ENCODE data around the gene FARP1.

FARP1 gene

DNA sequence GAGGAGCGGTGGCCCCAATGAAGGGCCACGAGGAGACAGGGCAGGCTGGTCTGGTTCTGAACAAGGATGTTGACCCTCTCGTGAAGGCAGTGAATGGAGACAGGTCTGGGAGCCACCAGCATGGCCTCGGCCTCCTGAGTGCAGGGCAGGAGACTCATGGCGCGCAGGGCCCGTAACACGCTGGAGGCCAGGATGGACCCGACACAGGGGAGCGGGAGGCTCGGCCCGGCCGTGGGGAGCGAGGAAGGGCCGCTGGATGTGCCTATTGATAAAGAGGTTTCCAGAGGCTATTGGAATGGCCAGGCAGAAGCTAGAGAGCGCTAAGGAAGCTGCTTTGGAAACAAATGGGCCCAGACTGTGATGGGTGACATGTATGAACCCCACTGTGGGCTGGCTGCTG, 301.5 kb downstream of the FARP1 start:
- DNase-seq (ENCODE audit: low spot score): no peak
- H3K27ac ChIP-seq: peak overlapping the region; percentile 63; the same call in 1 of the 2 replicates
- ChIA-PET POLR2A (ENCODE audit: low non-redundant PET) (no interaction called here), CTCF (interaction anchor here (0.6 to 1.9 kb wide), 4 partner anchors 34 to 393 kb away, joined by 3 to 9 read pairs (median 3); no protein-coding TSS in a partner anchor)
- TF ChIP-seq, protein P1, sequence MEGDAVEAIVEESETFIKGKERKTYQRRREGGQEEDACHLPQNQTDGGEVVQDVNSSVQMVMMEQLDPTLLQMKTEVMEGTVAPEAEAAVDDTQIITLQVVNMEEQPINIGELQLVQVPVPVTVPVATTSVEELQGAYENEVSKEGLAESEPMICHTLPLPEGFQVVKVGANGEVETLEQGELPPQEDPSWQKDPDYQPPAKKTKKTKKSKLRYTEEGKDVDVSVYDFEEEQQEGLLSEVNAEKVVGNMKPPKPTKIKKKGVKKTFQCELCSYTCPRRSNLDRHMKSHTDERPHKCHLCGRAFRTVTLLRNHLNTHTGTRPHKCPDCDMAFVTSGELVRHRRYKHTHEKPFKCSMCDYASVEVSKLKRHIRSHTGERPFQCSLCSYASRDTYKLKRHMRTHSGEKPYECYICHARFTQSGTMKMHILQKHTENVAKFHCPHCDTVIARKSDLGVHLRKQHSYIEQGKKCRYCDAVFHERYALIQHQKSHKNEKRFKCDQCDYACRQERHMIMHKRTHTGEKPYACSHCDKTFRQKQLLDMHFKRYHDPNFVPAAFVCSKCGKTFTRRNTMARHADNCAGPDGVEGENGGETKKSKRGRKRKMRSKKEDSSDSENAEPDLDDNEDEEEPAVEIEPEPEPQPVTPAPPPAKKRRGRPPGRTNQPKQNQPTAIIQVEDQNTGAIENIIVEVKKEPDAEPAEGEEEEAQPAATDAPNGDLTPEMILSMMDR (conservative IDR thresholded peaks at IDR 0.05; ENCODE audit: low read depth): no peak

DNA sequence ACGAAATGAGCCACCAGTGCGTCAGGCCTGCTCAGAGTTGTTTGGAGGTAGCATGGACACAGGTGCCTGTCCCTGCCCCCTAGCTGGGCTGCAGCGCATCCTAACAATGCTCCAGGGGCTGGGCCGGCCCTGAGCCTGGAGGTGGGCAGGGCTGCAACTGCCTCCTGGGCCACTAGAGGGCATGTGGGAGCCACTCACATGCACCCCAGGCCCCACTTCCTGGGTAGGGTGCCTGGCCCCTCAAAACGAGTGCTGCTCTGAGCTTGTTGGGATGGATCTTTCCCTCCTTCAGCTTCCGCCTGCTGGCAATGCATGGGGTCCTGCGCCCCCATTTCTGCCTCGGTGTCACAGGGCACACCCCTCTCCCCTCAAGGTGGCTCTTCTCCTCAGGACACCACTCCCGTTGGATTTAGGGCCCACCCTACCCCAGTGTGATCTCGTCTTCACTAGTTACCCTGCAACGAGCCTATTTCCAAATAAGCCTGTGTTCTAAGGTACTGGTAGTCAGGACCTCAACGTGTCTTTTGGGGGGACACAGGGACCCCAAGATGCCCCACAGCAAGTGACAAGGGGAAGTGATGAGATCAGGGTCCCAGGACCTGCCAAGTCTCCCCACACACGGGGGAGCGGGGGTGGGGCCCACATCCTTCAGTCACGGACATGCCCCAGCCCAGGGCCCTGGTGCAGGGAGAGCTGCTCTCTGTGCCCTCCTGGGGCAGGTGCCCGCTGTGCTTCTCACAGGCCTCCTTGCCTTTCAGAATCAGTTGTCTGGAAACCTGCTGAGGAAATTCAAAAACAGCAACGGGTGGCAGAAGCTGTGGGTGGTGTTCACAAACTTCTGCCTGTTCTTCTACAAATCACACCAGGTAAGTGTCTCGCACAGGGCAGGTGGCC, 302.7 kb downstream of the FARP1 start:
- CTCF ChIA-PET: interaction anchor here (0.5 to 2.2 kb wide), 18 partner anchors 10 to 393 kb away, joined by 3 to 16 read pairs (median 4); no protein-coding TSS in a partner anchor
- DNase-seq (ENCODE audit: low spot score): peak; percentile 83
- POLR2A ChIA-PET (ENCODE audit: low non-redundant PET): interaction anchor here (0.5 kb wide), 1 partner anchor 196 kb away, joined by 6 read pairs; no protein-coding TSS in a partner anchor
- TF ChIP-seq, protein P1 (conservative IDR thresholded peaks at IDR 0.05; ENCODE audit: low read depth): peak; percentile 95
- H3K27ac ChIP-seq: peak overlapping the region; percentile 61

DNA sequence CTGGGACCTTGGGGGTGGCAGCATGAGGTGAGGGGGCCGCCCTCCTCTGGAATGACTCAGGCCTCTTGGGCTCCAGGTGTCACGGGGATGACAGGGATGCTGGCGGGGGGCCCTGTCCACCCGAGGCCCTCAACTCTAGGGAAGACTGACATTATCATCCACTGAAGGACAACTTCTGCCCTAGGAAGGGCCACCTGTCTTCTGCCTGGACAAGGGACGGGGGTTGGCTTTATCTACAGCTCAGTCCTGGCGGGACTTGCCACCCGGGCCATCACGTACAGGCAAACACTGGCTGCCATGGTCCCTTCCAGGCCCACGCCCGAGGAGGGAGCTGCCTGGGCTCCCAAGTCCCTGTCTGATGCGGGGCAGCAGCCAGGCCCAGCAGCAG, 303.3 kb downstream of the FARP1 start:
- TF ChIP-seq, protein P1 (conservative IDR thresholded peaks at IDR 0.05; ENCODE audit: low read depth): no peak
- CTCF ChIA-PET: interaction anchor here (0.6 to 2.2 kb wide), 8 partner anchors 9 to 227 kb away, joined by 4 to 16 read pairs (median 8); no protein-coding TSS in a partner anchor
- POLR2A ChIA-PET (ENCODE audit: low non-redundant PET): interaction anchor here (0.5 kb wide), 1 partner anchor 195 kb away, joined by 6 read pairs; no protein-coding TSS in a partner anchor

DNA sequence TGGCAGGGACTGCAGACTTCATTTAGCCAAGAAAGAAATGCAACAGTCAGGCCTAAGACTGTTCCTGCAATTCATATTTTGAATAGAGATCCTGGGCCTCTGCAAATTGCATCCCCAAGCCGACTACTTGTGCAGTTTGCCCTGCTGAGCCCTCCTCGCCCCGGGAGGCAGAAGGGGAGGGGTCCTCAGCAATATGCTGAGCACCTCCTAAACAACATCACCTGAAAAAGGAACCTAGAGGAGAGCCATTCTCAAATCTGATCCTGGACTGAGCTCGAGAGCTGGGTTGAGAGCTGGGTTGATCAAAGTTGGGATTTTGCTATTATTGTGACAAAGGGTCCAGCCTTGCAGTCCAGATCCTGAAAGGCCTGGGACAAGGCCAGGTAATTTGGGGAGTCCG, 304.2 kb downstream of the FARP1 start:
- CTCF ChIA-PET: interaction anchor here (0.6 to 1.0 kb wide), 5 partner anchors 28 to 253 kb away, joined by 3 to 9 read pairs (median 3); no protein-coding TSS in a partner anchor
- DNase-seq (ENCODE audit: low spot score): no peak
- H3K27ac ChIP-seq: peak overlapping the region; percentile 61
- TF ChIP-seq, protein P1 (conservative IDR thresholded peaks at IDR 0.05; ENCODE audit: low read depth): no peak
- POLR2A ChIA-PET (ENCODE audit: low non-redundant PET): no interaction called here

More for the DNA sequence above, 303.3 kb downstream of the FARP1 start:
- peak overlapping the region; percentile 61 for H3K27ac ChIP-seq
- DNase-seq (ENCODE audit: low spot score): no peak

DNA sequence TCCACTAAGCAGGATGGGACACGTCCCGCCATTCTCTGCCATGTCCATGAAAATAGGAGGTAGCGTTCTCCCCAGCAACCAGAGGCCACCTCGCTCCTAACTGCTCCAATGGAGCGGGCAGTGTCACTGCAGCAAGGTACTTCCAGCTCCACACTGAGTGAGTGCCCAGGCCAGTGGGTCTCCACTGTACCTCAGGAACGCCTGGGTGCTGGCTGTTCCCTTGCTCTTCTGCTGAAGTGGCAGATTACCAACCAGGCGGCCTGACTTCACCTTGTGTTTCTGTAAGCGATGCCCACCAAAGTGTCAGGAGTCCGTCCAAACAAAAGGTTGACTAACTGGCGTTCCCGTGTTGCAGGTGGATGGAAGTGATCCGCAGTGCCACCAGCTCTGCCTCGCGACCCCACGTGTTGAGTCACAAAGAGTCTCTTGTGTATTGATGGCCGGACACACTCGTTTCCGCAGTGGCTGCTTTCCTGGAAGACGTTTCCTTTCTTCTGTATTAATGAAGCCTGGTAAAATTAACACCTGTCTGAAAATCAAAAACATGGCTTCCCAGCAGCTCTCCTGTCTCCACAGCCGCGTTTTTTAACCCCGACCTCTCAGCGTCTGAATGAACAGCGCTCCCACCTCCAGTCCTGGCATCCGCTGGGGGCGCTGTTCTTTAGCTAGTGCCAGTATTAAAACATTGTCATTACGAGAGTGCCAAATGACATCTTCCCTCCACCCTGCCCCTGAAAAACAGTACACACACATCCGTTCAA, 305.2 kb downstream of the FARP1 start:
- TF ChIP-seq, protein P1 (conservative IDR thresholded peaks at IDR 0.05; ENCODE audit: low read depth): peak; percentile 69
- POLR2A ChIA-PET (ENCODE audit: low non-redundant PET): no interaction called here
- DNase-seq (ENCODE audit: low spot score): peak; percentile 21
- peak overlapping the region; percentile 61 for H3K27ac ChIP-seq
- CTCF ChIA-PET: interaction anchor here (0.6 to 1.0 kb wide), 8 partner anchors 29 to 283 kb away, joined by 3 to 9 read pairs (median 4); no protein-coding TSS in a partner anchor

DNA sequence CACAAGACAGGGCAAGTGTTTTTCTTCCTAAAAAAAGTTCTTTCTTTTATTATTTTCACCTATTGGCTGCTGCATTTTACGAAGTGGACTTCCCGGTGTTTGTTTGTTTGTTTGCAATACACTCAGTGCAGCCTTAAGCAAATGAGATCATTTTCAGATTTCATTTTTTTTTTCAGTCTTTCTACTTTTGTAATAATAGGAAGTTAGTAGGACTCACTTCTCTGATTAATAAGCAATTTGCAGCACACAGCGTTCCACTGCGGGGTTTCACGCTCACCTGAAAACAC, 305.7 kb downstream of the FARP1 start:
- H3K27ac ChIP-seq: no peak overlapping the region
- POLR2A ChIA-PET (ENCODE audit: low non-redundant PET): no interaction called here
- TF ChIP-seq, protein P1 (conservative IDR thresholded peaks at IDR 0.05; ENCODE audit: low read depth): 0 out of 2 replicates have a peak, but pooled peaks have one; percentile 9
- no peak for DNase-seq (ENCODE audit: low spot score)
- CTCF ChIA-PET: interaction anchor here (0.6 to 1.0 kb wide), 3 partner anchors 203 to 284 kb away, joined by 4 to 6 read pairs (median 5); no protein-coding TSS in a partner anchor
